Lower leg skin (tissue), 3 donors: ENCODE measurements around the gene PDE8A.

ENCODE experiments used
- POLR2A ChIP-seq, 2 donors: fragments of 450-650 bp; IDR thresholded peaks; one replicate each; pipeline ENCODE4 v1.6.1; 2016 to 2017; ENCODE audit warnings: antibody characterized with exemption in 2 of 2, mild to moderate bottlenecking in 1 of 2, moderate library complexity in 1 of 2
- TF ChIP-seq, protein P1 (sequence below), 3 donors: fragments of 450-650 bp; IDR thresholded peaks; one replicate each; pipeline ENCODE4 v1.5.1; 2016; ENCODE audit warnings: antibody characterized with exemption in 3 of 3, mild to moderate bottlenecking in 3 of 3, moderate library complexity in 2 of 3

DNA sequence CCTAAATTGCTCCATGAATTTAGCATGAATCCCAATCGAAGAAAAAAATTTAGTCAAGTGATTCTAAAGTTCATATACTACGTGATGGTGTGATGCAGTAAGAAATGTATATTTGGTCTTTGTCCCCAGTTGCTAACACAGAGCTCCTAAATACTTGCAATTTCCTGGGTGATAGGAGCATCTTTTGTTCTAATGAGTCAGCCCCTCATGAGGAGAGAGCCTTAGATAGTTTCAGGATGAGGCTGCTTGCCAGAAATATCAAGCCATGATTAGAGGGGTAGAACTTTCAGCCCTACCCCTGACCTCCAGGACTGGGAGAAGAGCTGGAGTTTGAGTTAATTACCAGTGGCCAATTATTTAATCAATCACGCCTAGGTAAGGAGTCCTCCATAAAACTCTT is 170.2 kb downstream of the PDE8A start:
- TF ChIP-seq POLR2A (IDR thresholded peaks at IDR 0.05): no peak
- TF ChIP-seq, protein P1, sequence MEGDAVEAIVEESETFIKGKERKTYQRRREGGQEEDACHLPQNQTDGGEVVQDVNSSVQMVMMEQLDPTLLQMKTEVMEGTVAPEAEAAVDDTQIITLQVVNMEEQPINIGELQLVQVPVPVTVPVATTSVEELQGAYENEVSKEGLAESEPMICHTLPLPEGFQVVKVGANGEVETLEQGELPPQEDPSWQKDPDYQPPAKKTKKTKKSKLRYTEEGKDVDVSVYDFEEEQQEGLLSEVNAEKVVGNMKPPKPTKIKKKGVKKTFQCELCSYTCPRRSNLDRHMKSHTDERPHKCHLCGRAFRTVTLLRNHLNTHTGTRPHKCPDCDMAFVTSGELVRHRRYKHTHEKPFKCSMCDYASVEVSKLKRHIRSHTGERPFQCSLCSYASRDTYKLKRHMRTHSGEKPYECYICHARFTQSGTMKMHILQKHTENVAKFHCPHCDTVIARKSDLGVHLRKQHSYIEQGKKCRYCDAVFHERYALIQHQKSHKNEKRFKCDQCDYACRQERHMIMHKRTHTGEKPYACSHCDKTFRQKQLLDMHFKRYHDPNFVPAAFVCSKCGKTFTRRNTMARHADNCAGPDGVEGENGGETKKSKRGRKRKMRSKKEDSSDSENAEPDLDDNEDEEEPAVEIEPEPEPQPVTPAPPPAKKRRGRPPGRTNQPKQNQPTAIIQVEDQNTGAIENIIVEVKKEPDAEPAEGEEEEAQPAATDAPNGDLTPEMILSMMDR (IDR thresholded peaks at IDR 0.05): no peak
